Neural cell (in vitro differentiated cells): ENCODE data around the gene PAH.

ENCODE experiments used
- EP300 ChIP-seq: fragments of 450-650 bp; conservative IDR thresholded peaks from 2 replicates; pipeline ENCODE4 v1.6.1; 2014; ENCODE audit warnings: antibody characterized with exemption, mild to moderate bottlenecking, moderate library complexity; ENCODE audit not compliant: poor library complexity, severe bottlenecking
- EZH2 ChIP-seq: fragments of 200-600, 300-800 bp; shearing (Covaris generic), sonication (generic); IDR thresholded peaks from 2 replicates; pipeline ENCODE4 v1.6.1; 2014; ENCODE audit warnings: antibody characterized with exemption, low read length, borderline replicate concordance, mild to moderate bottlenecking; ENCODE audit not compliant: insufficient read depth, poor library complexity, severe bottlenecking
- MXI1 ChIP-seq: fragments of 450-650 bp; conservative IDR thresholded peaks from 2 replicates; pipeline ENCODE4 v1.6.1; 2014; ENCODE audit warnings: antibody characterized with exemption, mild to moderate bottlenecking; ENCODE audit not compliant: poor library complexity, severe bottlenecking
- POLR2AphosphoS5 ChIP-seq: IDR thresholded peaks from 2 replicates; pipeline ENCODE4 v1.6.1; 2012
- RAD21 ChIP-seq: fragments of 450-650 bp; conservative IDR thresholded peaks from 2 replicates; pipeline ENCODE4 v1.6.1; 2014; ENCODE audit warnings: antibody characterized with exemption, mild to moderate bottlenecking, moderate library complexity
- TF ChIP-seq, protein P1 (sequence below): fragments of 450-650 bp; IDR thresholded peaks from 2 replicates; pipeline ENCODE4 v1.5.1; 2014; ENCODE audit warnings: antibody characterized with exemption, mild to moderate bottlenecking, moderate library complexity; ENCODE audit not compliant: poor library complexity, severe bottlenecking
- TF ChIP-seq, protein P2 (sequence below): IDR thresholded peaks from 2 replicates; pipeline ENCODE4 v1.6.1; 2012; ENCODE audit warnings: borderline replicate concordance

DNA sequence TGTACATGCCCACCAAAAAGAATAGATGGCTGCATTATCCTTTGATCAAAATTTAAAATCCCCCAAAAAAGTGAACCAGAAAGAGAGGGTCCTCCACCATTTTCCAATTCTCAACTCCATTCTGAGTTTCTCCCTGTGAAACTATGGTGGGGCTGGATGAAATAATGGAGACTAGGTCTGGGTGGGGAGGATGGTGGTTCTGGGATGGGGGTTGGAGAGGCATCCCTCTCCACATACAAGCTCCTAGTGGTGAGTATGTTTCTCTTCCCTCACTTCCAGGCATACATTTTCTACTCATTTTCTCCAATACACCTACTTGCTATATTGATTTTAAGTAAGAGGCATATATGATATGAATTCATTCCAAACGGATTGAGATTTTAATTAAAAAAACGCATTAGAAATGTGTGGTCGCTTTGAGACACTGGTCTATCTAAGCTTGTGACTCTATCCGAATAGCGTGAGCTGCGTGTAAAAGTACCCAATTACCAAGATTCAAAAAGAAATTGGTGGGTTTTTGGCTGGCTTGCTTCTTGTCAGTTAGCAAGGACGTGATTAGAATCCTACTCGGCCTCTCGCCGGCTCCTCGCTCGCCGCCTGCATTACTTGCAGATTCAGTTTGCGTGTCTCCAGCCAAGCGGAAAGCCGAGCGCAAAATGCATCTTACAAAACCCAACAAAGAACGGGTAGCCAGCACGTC, 43.9 kb upstream of the PAH start:
- TF ChIP-seq, protein P1, sequence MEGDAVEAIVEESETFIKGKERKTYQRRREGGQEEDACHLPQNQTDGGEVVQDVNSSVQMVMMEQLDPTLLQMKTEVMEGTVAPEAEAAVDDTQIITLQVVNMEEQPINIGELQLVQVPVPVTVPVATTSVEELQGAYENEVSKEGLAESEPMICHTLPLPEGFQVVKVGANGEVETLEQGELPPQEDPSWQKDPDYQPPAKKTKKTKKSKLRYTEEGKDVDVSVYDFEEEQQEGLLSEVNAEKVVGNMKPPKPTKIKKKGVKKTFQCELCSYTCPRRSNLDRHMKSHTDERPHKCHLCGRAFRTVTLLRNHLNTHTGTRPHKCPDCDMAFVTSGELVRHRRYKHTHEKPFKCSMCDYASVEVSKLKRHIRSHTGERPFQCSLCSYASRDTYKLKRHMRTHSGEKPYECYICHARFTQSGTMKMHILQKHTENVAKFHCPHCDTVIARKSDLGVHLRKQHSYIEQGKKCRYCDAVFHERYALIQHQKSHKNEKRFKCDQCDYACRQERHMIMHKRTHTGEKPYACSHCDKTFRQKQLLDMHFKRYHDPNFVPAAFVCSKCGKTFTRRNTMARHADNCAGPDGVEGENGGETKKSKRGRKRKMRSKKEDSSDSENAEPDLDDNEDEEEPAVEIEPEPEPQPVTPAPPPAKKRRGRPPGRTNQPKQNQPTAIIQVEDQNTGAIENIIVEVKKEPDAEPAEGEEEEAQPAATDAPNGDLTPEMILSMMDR = no peak
- TF ChIP-seq RAD21 (no peak), MXI1 (no peak), EZH2 (no peak), POLR2AphosphoS5 (peak; percentile 49), EP300 (no peak)
- TF ChIP-seq, protein P2, sequence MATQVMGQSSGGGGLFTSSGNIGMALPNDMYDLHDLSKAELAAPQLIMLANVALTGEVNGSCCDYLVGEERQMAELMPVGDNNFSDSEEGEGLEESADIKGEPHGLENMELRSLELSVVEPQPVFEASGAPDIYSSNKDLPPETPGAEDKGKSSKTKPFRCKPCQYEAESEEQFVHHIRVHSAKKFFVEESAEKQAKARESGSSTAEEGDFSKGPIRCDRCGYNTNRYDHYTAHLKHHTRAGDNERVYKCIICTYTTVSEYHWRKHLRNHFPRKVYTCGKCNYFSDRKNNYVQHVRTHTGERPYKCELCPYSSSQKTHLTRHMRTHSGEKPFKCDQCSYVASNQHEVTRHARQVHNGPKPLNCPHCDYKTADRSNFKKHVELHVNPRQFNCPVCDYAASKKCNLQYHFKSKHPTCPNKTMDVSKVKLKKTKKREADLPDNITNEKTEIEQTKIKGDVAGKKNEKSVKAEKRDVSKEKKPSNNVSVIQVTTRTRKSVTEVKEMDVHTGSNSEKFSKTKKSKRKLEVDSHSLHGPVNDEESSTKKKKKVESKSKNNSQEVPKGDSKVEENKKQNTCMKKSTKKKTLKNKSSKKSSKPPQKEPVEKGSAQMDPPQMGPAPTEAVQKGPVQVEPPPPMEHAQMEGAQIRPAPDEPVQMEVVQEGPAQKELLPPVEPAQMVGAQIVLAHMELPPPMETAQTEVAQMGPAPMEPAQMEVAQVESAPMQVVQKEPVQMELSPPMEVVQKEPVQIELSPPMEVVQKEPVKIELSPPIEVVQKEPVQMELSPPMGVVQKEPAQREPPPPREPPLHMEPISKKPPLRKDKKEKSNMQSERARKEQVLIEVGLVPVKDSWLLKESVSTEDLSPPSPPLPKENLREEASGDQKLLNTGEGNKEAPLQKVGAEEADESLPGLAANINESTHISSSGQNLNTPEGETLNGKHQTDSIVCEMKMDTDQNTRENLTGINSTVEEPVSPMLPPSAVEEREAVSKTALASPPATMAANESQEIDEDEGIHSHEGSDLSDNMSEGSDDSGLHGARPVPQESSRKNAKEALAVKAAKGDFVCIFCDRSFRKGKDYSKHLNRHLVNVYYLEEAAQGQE = peak; percentile 50
